ENCODE measurements around the gene KYNU. TPM values are rescaled to one million over a fixed set of nuclear protein-coding genes. Genes with fewer than 3 reads are reported as not detected.
"Not testable (repeated sequence)": the region's sequence is repeated elsewhere in the genome, so short reads cannot be mapped to it uniquely, and the experiment has no call there.

KYNU gene
- polyA plus RNA-seq, 3 donors: 5.5 to 7.5 (median 5.5) TPM

- DNase-seq (ENCODE audit: extremely low read depth in 1 of 11, low read depth in 9 of 11, low spot score in 4 of 11): no peak
Observed at GRCh38 chr2:143056550-143056949, 179.1 kb downstream of the KYNU start.

GRCh38 chr2:143058851-143059250, 181.4 kb downstream of the KYNU start:
- no peak for DNase-seq (ENCODE audit: extremely low read depth in 1 of 11, low read depth in 9 of 11, low spot score in 4 of 11)

- no peak for DNase-seq (ENCODE audit: extremely low read depth in 1 of 11, low read depth in 9 of 11, low spot score in 4 of 11)
Observed at GRCh38 chr2:143063612-143064200, 186.2 kb downstream of the KYNU start.

- no peak for DNase-seq (ENCODE audit: extremely low read depth in 1 of 11, low read depth in 9 of 11, low spot score in 4 of 11)
Observed at GRCh38 chr2:143068094-143068493, 190.6 kb downstream of the KYNU start.

GRCh38 chr2:143068509-143068908, 191.0 kb downstream of the KYNU start:
- DNase-seq (ENCODE audit: extremely low read depth in 1 of 11, low read depth in 9 of 11, low spot score in 4 of 11): no peak

GRCh38 chr2:143070704-143071103, 193.2 kb downstream of the KYNU start:
- no peak for DNase-seq (ENCODE audit: extremely low read depth in 1 of 11, low read depth in 9 of 11, low spot score in 4 of 11)

GRCh38 chr2:143071185-143071876, 193.9 kb downstream of the KYNU start:
- DNase-seq (ENCODE audit: extremely low read depth in 1 of 11, low read depth in 9 of 11, low spot score in 4 of 11): no peak

- DNase-seq (ENCODE audit: extremely low read depth in 1 of 11, low read depth in 9 of 11, low spot score in 4 of 11): not testable (repeated sequence)
Observed at GRCh38 chr2:143074913-143075312, 197.4 kb downstream of the KYNU start.

- DNase-seq (ENCODE audit: extremely low read depth in 1 of 11, low read depth in 9 of 11, low spot score in 4 of 11): no peak
Observed at GRCh38 chr2:143075711-143076110, 198.2 kb downstream of the KYNU start.

GRCh38 chr2:143078104-143078503, 200.6 kb downstream of the KYNU start:
- DNase-seq (ENCODE audit: extremely low read depth in 1 of 11, low read depth in 9 of 11, low spot score in 4 of 11): no peak

GRCh38 chr2:143081616-143082015, 204.2 kb downstream of the KYNU start:
- no peak for DNase-seq (ENCODE audit: extremely low read depth in 1 of 11, low read depth in 9 of 11, low spot score in 4 of 11)

- DNase-seq (ENCODE audit: extremely low read depth in 1 of 11, low read depth in 9 of 11, low spot score in 4 of 11): no peak
Observed at GRCh38 chr2:143083636-143084035, 206.2 kb downstream of the KYNU start.

GRCh38 chr2:143084462-143084861, 207.0 kb downstream of the KYNU start:
- no peak for DNase-seq (ENCODE audit: extremely low read depth in 1 of 11, low read depth in 9 of 11, low spot score in 4 of 11)

- DNase-seq (ENCODE audit: extremely low read depth in 1 of 11, low read depth in 9 of 11, low spot score in 4 of 11): no peak
Observed at GRCh38 chr2:143085125-143085784, 207.8 kb downstream of the KYNU start.

GRCh38 chr2:143087033-143087432, 209.6 kb downstream of the KYNU start:
- DNase-seq (ENCODE audit: extremely low read depth in 1 of 11, low read depth in 9 of 11, low spot score in 4 of 11): no peak

GRCh38 chr2:143088388-143088787, 210.9 kb downstream of the KYNU start:
- DNase-seq (ENCODE audit: extremely low read depth in 1 of 11, low read depth in 9 of 11, low spot score in 4 of 11): no peak

GRCh38 chr2:143089520-143089919, 212.1 kb downstream of the KYNU start:
- DNase-seq (ENCODE audit: extremely low read depth in 1 of 11, low read depth in 9 of 11, low spot score in 4 of 11): not testable (repeated sequence)
